ENCODE measurements around the gene DPP10.
"Not testable (repeated sequence)": the region's sequence is repeated elsewhere in the genome, so short reads cannot be mapped to it uniquely, and the experiment has no call there.

The DPP10 gene

GRCh38 chr2:114937366-114937930 lies 495.0 kb downstream of the DPP10 start:
- in situ Hi-C loops (cut with HindIII; ENCODE audit: low sequenced_read_pairs): no loop called here

DNA sequence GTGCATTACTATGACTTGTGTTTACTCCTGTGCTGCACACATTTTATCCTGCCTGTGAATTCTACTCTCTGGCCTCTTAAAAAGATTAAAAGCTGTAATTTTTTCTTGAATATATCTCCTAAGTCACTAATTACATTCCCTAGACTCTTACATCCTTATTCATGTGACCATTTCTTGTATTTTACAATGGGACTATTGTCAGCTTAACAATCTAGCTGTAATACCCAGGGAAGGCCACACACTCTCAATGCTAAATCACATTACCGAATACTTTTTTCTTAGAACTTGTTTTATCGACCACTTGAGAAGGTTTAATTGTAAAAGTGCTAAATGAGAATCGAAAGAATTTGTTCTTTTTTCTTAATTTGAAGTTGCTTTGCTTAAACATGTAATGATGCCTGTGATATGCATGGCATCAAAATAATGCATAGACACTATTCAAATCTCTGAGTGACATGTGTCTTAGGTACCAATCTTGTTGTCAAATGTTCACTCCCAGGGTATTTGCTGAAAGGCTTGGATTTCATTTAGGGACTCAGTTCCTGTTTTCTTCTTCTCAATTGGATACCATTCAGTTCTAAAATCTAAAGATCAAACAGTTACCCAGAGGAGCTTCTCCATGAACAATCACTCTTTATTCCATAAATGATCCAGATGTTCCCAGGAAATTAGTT lies 498.5 kb downstream of the DPP10 start:
- in situ Hi-C loops (cut with HindIII; ENCODE audit: low sequenced_read_pairs): no loop called here

DNA sequence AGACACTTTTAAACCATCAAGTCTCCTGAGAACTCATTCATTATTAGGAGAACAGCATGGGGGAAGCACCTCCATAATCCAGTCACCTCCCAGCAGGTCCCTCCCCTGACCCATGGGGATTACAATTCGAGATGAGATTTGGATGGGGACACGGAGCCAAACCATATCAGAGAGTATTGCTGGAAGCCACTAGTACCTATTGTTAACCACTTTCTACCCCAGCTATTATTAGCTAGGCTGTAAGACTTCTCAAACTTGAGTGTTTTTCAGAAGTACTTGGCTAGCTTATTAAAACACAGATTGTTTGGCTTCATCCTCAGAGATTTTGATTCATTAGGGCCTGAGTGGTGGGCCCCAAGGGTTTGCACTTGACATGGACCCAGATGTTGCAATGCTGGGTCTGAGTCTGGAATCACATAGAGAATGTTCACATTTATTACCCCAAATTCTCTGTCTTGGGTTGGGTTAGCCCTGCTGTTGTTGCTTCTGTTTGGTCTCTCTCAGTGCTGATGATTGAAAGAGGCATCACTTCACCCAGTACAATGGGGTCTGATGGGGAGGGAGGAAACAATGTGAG lies 506.9 kb downstream of the DPP10 start:
- in situ Hi-C loops (cut with HindIII; ENCODE audit: low sequenced_read_pairs): no loop called here

GRCh38 chr2:114960389-114960788 lies 517.9 kb downstream of the DPP10 start:
- in situ Hi-C loops (cut with HindIII; ENCODE audit: low sequenced_read_pairs): no loop called here

DNA sequence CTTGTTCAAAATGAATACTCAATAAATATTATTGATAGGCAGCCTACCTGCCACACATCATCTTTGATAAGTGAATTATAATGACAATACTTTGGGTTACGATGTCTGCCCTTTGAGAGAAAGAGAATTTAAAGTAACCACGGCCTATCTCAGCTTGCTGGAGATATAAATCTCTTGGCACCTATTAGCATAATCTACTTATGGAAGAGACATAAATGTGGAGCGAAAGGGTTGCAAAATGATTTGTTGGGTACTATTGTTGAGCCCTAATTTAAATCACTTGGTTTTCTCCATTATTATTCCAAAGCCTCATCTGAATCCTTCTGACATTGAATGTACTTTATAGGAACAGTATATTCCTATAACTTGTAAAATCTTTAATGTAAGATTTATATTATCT lies 520.1 kb downstream of the DPP10 start:
- in situ Hi-C loops (cut with HindIII; ENCODE audit: low sequenced_read_pairs): no loop called here

DNA sequence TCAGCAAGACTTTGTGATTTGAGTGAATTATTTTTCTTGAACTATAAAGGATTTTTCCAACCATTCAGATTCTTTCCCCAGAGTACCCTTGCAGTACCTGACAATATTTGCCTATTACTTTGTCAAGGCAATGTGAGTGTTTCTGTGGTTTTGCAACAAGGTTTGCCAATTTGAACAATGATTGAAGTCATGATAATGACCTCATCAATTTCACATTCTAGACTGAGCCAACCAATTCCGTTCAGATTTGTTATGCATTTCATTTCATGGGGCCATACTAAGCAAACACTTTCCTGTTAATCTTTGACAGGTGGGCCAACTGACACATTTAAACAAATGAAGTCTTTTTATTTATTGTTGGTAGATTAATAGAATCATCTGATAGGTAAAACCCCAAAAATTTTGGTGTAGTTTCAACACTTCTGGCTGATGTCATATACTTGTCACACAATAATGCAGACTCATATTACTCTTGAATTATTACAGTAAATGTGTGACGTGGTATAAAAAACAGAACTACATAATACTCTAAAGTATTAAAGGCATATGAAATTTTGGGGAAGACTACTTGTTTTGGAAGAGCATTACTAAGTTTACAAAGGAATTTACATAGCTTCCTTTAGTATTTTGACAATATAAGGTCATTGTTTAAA lies 526.4 kb downstream of the DPP10 start:
- in situ Hi-C loops (cut with HindIII; ENCODE audit: low sequenced_read_pairs): no loop called here

GRCh38 chr2:115004321-115004720 lies 561.9 kb downstream of the DPP10 start:
- in situ Hi-C loops (cut with HindIII; ENCODE audit: low sequenced_read_pairs): not testable (repeated sequence)

GRCh38 chr2:115011721-115012120 lies 569.3 kb downstream of the DPP10 start:
- in situ Hi-C loops (cut with HindIII; ENCODE audit: low sequenced_read_pairs): no loop called here

DNA sequence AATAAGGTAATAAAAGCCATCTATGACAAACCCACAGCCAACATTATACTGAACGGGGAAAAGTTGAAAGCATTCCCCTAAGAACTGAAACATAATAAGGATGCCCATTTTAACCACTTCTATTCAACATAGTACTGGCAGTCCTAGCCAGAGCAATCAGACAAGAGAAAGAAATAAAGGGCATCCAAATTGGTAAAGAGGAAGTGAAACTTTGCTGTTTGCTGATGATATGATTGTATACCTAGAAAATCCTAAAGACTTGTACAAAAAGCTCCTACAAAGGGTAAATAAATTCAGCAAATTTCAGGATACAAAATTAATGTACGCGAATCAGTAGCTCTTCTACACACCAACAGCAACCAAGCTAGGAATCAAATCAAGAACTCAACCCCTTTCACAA lies 579.6 kb downstream of the DPP10 start:
- in situ Hi-C loops (cut with HindIII; ENCODE audit: low sequenced_read_pairs): not testable (repeated sequence)

- in situ Hi-C loops (cut with HindIII; ENCODE audit: low sequenced_read_pairs): no loop called here
These were observed 592.4 kb downstream of the DPP10 start for GRCh38 chr2:115034801-115035200.

DNA sequence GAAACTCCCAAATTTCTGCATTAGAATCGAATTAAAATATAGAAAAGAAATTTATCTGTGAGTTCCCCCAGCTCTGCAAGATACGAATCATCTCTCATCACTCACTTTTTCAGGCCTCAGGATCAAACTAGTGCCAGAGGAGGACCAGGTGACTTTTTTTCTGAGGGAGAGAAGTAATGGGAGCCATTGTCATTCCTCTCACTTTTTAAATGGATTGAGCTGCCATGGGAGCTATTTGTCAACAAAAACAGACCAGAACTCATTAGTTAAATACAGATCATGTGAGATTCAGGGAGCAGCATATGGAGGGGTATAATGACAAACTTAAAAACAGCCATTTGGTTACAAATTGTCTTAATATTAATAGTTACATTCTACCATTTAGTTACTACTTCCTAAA lies 594.4 kb downstream of the DPP10 start:
- in situ Hi-C loops (cut with HindIII; ENCODE audit: low sequenced_read_pairs): no loop called here

DNA sequence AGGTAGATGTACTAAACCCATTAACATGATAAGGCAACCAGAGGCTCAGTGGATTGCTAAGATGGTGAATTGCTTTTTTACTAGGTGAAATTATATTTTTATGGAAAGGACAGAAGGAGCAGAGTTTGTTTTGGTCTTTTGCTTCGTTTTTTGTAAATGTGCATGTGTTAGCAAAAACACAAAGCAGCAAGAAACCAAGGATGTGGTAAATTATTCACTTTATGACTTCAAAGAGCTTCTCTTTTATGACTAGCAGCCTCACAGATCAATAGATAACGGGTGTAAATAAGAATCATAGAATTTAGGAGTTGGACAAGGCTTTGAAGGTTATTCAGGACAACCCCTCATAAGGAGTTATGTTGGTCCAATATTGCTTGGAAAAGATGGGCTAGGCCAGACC lies 615.0 kb downstream of the DPP10 start:
- in situ Hi-C loops (cut with HindIII; ENCODE audit: low sequenced_read_pairs): no loop called here

DNA sequence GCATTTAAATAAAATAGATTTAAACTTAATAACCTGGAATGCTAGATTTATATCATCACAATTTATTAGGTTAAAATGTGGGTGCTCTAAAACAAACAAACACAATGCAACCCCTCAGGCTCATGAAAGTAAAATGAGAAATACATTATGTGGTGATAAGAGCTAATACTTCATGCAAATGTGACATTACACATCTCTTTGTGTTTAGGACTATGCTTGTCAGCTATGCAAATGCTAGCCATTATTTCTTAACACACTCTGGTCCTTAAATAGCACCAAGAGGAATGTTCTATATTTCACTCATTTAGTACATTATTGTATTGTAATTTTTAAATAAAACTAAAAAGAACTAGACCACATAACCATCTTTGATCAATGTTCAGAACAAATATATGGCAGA lies 627.6 kb downstream of the DPP10 start:
- in situ Hi-C loops (cut with HindIII; ENCODE audit: low sequenced_read_pairs): no loop called here

- in situ Hi-C loops (cut with HindIII; ENCODE audit: low sequenced_read_pairs): no loop called here
These were observed 629.1 kb downstream of the DPP10 start for GRCh38 chr2:115071534-115071933.

- in situ Hi-C loops (cut with HindIII; ENCODE audit: low sequenced_read_pairs): no loop called here
These were observed 633.4 kb downstream of the DPP10 start for GRCh38 chr2:115075800-115076199.

- in situ Hi-C loops (cut with HindIII; ENCODE audit: low sequenced_read_pairs): no loop called here
These were observed 635.2 kb downstream of the DPP10 start for GRCh38 chr2:115077626-115078025.

- in situ Hi-C loops (cut with HindIII; ENCODE audit: low sequenced_read_pairs): no loop called here
These were observed 640.8 kb downstream of the DPP10 start for GRCh38 chr2:115083225-115083624.

- in situ Hi-C loops (cut with HindIII; ENCODE audit: low sequenced_read_pairs): no loop called here
These were observed 641.3 kb downstream of the DPP10 start for GRCh38 chr2:115083711-115084110.

DNA sequence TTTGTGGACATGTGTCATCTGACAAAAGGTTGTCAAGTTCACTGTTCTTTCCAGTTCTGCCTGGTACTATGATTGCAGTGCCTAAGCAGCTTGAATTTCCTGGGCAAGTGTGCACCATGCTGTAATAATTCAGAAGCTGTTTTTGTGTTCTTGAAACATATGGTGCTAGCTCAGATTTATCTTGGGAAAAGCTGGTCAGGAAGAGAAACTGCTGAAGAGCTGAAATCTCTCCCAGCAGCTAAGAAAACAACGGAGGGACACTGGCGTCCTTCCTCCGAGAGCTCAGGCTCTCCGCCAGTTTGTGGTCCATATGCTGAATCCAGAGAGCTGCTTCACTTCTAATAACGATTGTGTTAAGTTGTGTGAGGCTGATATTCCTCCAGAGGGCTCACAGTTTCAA lies 642.0 kb downstream of the DPP10 start:
- in situ Hi-C loops (cut with HindIII; ENCODE audit: low sequenced_read_pairs): no loop called here

GRCh38 chr2:115086051-115086620 lies 643.7 kb downstream of the DPP10 start:
- in situ Hi-C loops (cut with HindIII; ENCODE audit: low sequenced_read_pairs): not testable (repeated sequence)

GRCh38 chr2:115094441-115094840 lies 652.0 kb downstream of the DPP10 start:
- in situ Hi-C loops (cut with HindIII; ENCODE audit: low sequenced_read_pairs): no loop called here

GRCh38 chr2:115105966-115106365 lies 663.5 kb downstream of the DPP10 start:
- in situ Hi-C loops (cut with HindIII; ENCODE audit: low sequenced_read_pairs): no loop called here
